Stimulated activated CD8-positive, alpha-beta memory T cell treated with anti-CD3 and anti-CD28 coated beads, Interleukin-12 subunit alpha, Interleukin-12 subunit beta, amount 100 ng/mL, for 24 hours (primary cell): Measurements from ENCODE around the gene SYP.
"Not testable (repeated sequence)": the region's sequence is repeated elsewhere in the genome, so short reads cannot be mapped to it uniquely, and the experiment has no call there.

Experiments
- DNase-seq: peaks from one replicate; pipeline ENCODE4 v3.0.0-alpha.2; 2020; ENCODE audit errors: extremely low read depth

The SYP gene

GRCh38 chrX:49166914-49167739, 32.9 kb downstream of the SYP start:
- no peak for DNase-seq

- no peak for DNase-seq
These were observed 33.8 kb downstream of the SYP start for GRCh38 chrX:49165901-49166881.

- DNase-seq: no peak
These were observed 35.2 kb downstream of the SYP start for GRCh38 chrX:49164589-49165360.

- DNase-seq: no peak
These were observed 36.2 kb downstream of the SYP start for GRCh38 chrX:49163555-49164419.

- no peak for DNase-seq
These were observed 37.4 kb downstream of the SYP start, which contains the start of gene MAGIX for GRCh38 chrX:49162620-49163019. MAGIX (plus strand) TSS chrX:49162758; CDS start chrX:49162890, 132 bp downstream.

GRCh38 chrX:49161632-49162031, 38.4 kb downstream of the SYP start:
- no peak for DNase-seq

GRCh38 chrX:49160908-49161307, 39.1 kb downstream of the SYP start:
- DNase-seq: no peak

- no peak for DNase-seq
These were observed 42.8 kb downstream of the SYP start for GRCh38 chrX:49157194-49157593.

- DNase-seq: peak; percentile 58
These were observed 43.8 kb downstream of the SYP start for GRCh38 chrX:49155900-49156837.

GRCh38 chrX:49155243-49155899, 44.6 kb downstream of the SYP start:
- no peak for DNase-seq

- DNase-seq: no peak
These were observed 46.5 kb downstream of the SYP start for GRCh38 chrX:49153467-49153866.

GRCh38 chrX:49149291-49149690, 50.7 kb downstream of the SYP start:
- DNase-seq: not testable (repeated sequence)

GRCh38 chrX:49148390-49149100, 51.4 kb downstream of the SYP start:
- DNase-seq: not testable (repeated sequence)

GRCh38 chrX:49147936-49148335, 52.1 kb downstream of the SYP start:
- DNase-seq: no peak

GRCh38 chrX:49147282-49147681, 52.7 kb downstream of the SYP start:
- no peak for DNase-seq

- not testable (repeated sequence) for DNase-seq
These were observed 56.8 kb downstream of the SYP start for GRCh38 chrX:49143154-49143553.

GRCh38 chrX:49142264-49142663, 57.7 kb downstream of the SYP start:
- not testable (repeated sequence) for DNase-seq

- no peak for DNase-seq
These were observed 60.3 kb downstream of the SYP start for GRCh38 chrX:49139713-49140112.
